Bronchial epithelial cell (primary cell): ENCODE data around the gene GAB4. TPM values are rescaled to one million over a fixed set of nuclear protein-coding genes. Genes with fewer than 3 reads are reported as not detected.

Experiments used
- DNase-seq: peaks from one replicate; pipeline ENCODE4 v3.0.0-alpha.2; 2010; ENCODE audit warnings: low read depth
- FAIRE-seq: peaks from 2 replicates; lab custom pipeline; 2011; peaks lifted over from hg19 to GRCh38; lab: Jason Lieb, UNC
- H3K27me3 ChIP-seq: 2 replicates; pipeline ENCODE4 v1.5.1; 2011; ENCODE audit warnings: low read length; ENCODE audit not compliant: control insufficient read depth, insufficient read depth
- H3K36me3 ChIP-seq: 2 replicates; pipeline ENCODE4 v1.5.1; 2011; ENCODE audit warnings: low read length; ENCODE audit not compliant: control insufficient read depth, insufficient read depth
- H3K4me3 ChIP-seq: 2 replicates; pipeline ENCODE4 v1.5.1; 2011; ENCODE audit warnings: mild to moderate bottlenecking, low read depth, low read length, control low read depth
- total RNA-seq: library from RNA; depleted of rRNA; stranded (reverse); fragments of >200 nt; gene quantifications from 2 replicates; pipeline ENCODE4 v1.2.1, GENCODE V29; 2014
- TF ChIP-seq, protein P1 (sequence below): IDR thresholded peaks from 2 replicates; pipeline ENCODE4 v1.5.1; 2011; ENCODE audit warnings: mild to moderate bottlenecking, moderate library complexity, low read length, control low read depth, inconsistent platforms; ENCODE audit not compliant: insufficient read depth, severe bottlenecking

Gene GAB4
- total RNA-seq, 1 donor from 2014 or later, result not detected

GRCh38 chr22:16988257-16988656 lies 19.8 kb downstream of the GAB4 start:
- H3K4me3 ChIP-seq, result no peak overlapping the region
- H3K27me3 ChIP-seq, result no peaks in the 10 kb centered on the region
- DNase-seq (no peak), FAIRE-seq (no peak)
- no peaks in the 10 kb centered on the region for H3K36me3 ChIP-seq
- TF ChIP-seq, protein P1, sequence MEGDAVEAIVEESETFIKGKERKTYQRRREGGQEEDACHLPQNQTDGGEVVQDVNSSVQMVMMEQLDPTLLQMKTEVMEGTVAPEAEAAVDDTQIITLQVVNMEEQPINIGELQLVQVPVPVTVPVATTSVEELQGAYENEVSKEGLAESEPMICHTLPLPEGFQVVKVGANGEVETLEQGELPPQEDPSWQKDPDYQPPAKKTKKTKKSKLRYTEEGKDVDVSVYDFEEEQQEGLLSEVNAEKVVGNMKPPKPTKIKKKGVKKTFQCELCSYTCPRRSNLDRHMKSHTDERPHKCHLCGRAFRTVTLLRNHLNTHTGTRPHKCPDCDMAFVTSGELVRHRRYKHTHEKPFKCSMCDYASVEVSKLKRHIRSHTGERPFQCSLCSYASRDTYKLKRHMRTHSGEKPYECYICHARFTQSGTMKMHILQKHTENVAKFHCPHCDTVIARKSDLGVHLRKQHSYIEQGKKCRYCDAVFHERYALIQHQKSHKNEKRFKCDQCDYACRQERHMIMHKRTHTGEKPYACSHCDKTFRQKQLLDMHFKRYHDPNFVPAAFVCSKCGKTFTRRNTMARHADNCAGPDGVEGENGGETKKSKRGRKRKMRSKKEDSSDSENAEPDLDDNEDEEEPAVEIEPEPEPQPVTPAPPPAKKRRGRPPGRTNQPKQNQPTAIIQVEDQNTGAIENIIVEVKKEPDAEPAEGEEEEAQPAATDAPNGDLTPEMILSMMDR, result no peak

GRCh38 chr22:16987822-16988221 lies 20.2 kb downstream of the GAB4 start:
- Histone ChIP-seq H3K4me3 (no peak overlapping the region), H3K36me3 (no peaks in the 10 kb centered on the region), H3K27me3 (no peaks in the 10 kb centered on the region)
- DNase-seq (no peak), FAIRE-seq (no peak)
- TF ChIP-seq, protein P1, result no peak

- Histone ChIP-seq H3K4me3 (no peak overlapping the region), H3K27me3 (no peaks in the 10 kb centered on the region), H3K36me3 (no peaks in the 10 kb centered on the region)
- TF ChIP-seq, protein P1, result no peak
- DNase-seq (no peak), FAIRE-seq (no peak)
Measured at GRCh38 chr22:16975155-16975885, 32.7 kb downstream of the GAB4 start.

- TF ChIP-seq, protein P1, result no peak
- DNase-seq, result no peak
- Histone ChIP-seq H3K27me3 (no peaks in the 10 kb centered on the region), H3K36me3 (no peaks in the 10 kb centered on the region), H3K4me3 (no peak overlapping the region)
- no peak for FAIRE-seq
Measured at GRCh38 chr22:16974298-16975084, 33.5 kb downstream of the GAB4 start.

GRCh38 chr22:16973591-16974297 lies 34.3 kb downstream of the GAB4 start:
- no peak for DNase-seq
- TF ChIP-seq, protein P1, result no peak
- H3K36me3 ChIP-seq, result no peaks in the 10 kb centered on the region
- no peaks in the 10 kb centered on the region for H3K27me3 ChIP-seq
- H3K4me3 ChIP-seq, result no peak overlapping the region
- no peak for FAIRE-seq
